Upper lobe of left lung (tissue), 4 donors: ENCODE measurements around the gene FRK.

Experiments used
- POLR2A ChIP-seq, 4 donors: fragments of 450-650 bp; IDR thresholded peaks; one replicate each; pipeline ENCODE4 v1.5.1; 2016 to 2017; ENCODE audit warnings: antibody characterized with exemption in 4 of 4, mild to moderate bottlenecking in 2 of 4
- TF ChIP-seq, protein P1 (sequence below), 6 experiments: fragments of 450-650 bp in 4 of 6; fragments of 200-600 bp in 2 of 6; sonication (generic) in 2 of 6; IDR thresholded peaks; one replicate each; pipeline ENCODE4 v1.5.1; 2016 to 2019; ENCODE audit warnings: antibody characterized with exemption in 6 of 6

DNA sequence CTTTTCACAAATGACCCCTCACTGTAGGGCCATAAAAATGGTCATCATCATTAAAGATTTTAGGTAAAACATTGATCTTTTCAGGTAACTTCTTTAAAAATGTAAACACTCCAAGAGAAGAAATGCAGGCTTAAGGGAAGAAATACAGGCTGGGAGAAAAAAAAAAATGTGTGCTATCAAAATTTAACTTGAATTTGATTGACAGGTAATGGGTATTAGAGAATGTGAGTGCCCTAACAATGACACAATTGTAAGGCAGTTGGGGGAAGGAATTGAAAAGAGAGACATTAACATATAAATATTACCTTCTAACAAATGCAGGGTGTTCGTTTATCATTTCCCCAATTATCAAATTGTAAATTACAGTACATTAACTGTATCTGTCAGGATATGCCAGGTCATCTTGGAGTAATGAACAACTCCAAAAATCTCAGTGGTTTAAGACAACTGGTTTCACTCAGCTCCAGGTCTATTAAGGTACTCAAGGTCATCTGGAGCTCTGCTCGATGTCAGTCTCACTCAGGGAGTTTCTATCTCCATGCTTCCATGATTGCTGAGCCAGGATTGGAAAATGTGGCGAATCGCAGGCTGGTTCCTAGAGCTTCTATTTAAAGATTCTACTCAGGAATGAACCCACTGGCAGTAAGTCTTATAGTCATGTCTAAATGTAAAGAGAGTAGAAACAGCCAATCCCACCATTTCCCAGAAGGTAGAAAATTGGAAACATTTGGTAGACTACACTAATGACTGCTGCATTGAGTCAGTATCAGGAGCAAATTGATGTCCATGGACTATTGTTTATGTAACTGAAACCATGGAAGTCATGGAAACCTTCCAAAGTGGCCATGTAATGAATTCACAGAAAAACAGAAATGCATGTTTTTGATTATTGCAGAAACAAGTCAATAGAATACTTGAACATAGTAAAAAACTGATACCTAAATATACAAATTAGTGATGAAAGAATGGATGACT is 55.6 kb downstream of the FRK start:
- TF ChIP-seq, protein P1, sequence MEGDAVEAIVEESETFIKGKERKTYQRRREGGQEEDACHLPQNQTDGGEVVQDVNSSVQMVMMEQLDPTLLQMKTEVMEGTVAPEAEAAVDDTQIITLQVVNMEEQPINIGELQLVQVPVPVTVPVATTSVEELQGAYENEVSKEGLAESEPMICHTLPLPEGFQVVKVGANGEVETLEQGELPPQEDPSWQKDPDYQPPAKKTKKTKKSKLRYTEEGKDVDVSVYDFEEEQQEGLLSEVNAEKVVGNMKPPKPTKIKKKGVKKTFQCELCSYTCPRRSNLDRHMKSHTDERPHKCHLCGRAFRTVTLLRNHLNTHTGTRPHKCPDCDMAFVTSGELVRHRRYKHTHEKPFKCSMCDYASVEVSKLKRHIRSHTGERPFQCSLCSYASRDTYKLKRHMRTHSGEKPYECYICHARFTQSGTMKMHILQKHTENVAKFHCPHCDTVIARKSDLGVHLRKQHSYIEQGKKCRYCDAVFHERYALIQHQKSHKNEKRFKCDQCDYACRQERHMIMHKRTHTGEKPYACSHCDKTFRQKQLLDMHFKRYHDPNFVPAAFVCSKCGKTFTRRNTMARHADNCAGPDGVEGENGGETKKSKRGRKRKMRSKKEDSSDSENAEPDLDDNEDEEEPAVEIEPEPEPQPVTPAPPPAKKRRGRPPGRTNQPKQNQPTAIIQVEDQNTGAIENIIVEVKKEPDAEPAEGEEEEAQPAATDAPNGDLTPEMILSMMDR (IDR thresholded peaks at IDR 0.05) = no peak
- TF ChIP-seq POLR2A (IDR thresholded peaks at IDR 0.05) = no peak
